Cardiac muscle cell (in vitro differentiated cells and primary cell): ENCODE results near the gene CTXN3. TPM values are rescaled to one million over a fixed set of nuclear protein-coding genes. Genes with fewer than 3 reads are reported as not detected.

Source experiments
- DNase-seq, 2 donors: peaks; one replicate each; pipeline versions ENCODE4 v3.0.0 to v3.0.0-alpha.2; 2010 to 2017; ENCODE audit warnings: low read depth in 1 of 2, low spot score in 1 of 2
- H3K27ac ChIP-seq: fragments of 200-600 bp; sonication (generic); 2 replicates; pipeline ENCODE4 v1.5.1; 2016
- H3K27me3 ChIP-seq: fragments of 200-600 bp; sonication (generic); 2 replicates; pipeline ENCODE4 v1.6.0; 2016; ENCODE audit warnings: control low read depth
- H3K36me3 ChIP-seq: fragments of 200-600 bp; sonication (generic); 2 replicates; pipeline ENCODE4 v1.5.1; 2016; ENCODE audit warnings: control low read depth
- H3K4me1 ChIP-seq: fragments of 200-600 bp; sonication (generic); 2 replicates; pipeline ENCODE4 v1.8.1; 2017; ENCODE audit warnings: low read depth, mild to moderate bottlenecking, mixed run types
- H3K4me3 ChIP-seq: fragments of 200-600 bp; sonication (generic); 2 replicates; pipeline ENCODE4 v1.5.1; 2016; ENCODE audit warnings: mild to moderate bottlenecking
- H3K9me3 ChIP-seq: fragments of 200-600 bp; sonication (generic); 2 replicates; pipeline ENCODE4 v1.5.1; 2017; ENCODE audit warnings: low read depth, mild to moderate bottlenecking, control low read depth
- polyA plus RNA-seq: library from polyadenylated mRNA; unstranded; fragments of >200 nt; fragmentation: Nextera tagmentation; extraction: Ambion mirVana; gene quantifications from 2 replicates; pipeline ENCODE4 v1.2.1, GENCODE V29; 2016
- total RNA-seq: library from RNA; depleted of rRNA; stranded (reverse); fragments of >200 nt; gene quantifications from 2 replicates; pipeline ENCODE4 v1.2.3, GENCODE V29; 2016
- TF ChIP-seq, protein P1 (sequence below): IDR thresholded peaks from 2 replicates; pipeline ENCODE4 v1.5.1; 2012; ENCODE audit warnings: low read depth, mild to moderate bottlenecking, low read length

Gene CTXN3
- total and polyA plus RNA-seq, 2 experiments from 2014 or later: not detected

DNA sequence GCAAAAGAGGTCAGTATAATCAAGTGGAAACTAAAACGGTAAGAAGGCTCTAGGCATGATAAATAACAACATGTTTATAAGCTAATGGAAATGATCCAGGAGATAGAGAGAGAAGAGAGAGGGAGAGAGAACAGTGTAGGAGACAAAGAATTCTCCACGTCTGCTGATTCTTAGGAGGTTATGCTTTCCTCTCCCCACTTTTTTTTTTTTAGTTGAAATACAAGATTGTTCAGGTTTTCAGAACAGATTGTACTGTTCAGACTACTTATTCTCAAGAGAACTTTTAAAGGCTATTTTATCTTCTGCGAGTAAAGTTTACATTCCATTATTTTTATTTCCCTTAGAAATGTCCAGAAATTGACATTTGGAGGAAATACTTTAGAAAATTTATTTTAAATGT is 58.3 kb downstream of the CTXN3 start:
- H3K9me3 ChIP-seq: no peaks in the 10 kb centered on the region
- no peak for DNase-seq

More for the DNA sequence above, 58.3 kb downstream of the CTXN3 start:
- H3K27ac ChIP-seq: no peak overlapping the region
- no peaks in the 10 kb centered on the region for H3K27me3 ChIP-seq
- H3K4me3 ChIP-seq: no peak overlapping the region
- no peaks in the 10 kb centered on the region for H3K36me3 ChIP-seq
- H3K4me1 ChIP-seq: no peaks in the 10 kb centered on the region
- TF ChIP-seq, protein P1, sequence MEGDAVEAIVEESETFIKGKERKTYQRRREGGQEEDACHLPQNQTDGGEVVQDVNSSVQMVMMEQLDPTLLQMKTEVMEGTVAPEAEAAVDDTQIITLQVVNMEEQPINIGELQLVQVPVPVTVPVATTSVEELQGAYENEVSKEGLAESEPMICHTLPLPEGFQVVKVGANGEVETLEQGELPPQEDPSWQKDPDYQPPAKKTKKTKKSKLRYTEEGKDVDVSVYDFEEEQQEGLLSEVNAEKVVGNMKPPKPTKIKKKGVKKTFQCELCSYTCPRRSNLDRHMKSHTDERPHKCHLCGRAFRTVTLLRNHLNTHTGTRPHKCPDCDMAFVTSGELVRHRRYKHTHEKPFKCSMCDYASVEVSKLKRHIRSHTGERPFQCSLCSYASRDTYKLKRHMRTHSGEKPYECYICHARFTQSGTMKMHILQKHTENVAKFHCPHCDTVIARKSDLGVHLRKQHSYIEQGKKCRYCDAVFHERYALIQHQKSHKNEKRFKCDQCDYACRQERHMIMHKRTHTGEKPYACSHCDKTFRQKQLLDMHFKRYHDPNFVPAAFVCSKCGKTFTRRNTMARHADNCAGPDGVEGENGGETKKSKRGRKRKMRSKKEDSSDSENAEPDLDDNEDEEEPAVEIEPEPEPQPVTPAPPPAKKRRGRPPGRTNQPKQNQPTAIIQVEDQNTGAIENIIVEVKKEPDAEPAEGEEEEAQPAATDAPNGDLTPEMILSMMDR: no peak

Other genes starting within 250 kb of the CTXN3 start
- 31.9 and 36.2 TPM in 2 replicates for gene PRRC1, start 131.4 kb upstream of the CTXN3 start, total RNA-seq
- gene PRRC1, start 131.4 kb upstream of the CTXN3 start, polyA plus RNA-seq: 32.6 and 33.9 TPM in 2 replicates
- not detected in 2 replicates for gene CCDC192, start 54.3 kb downstream of the CTXN3 start, total RNA-seq
- gene CCDC192, start 54.3 kb downstream of the CTXN3 start, polyA plus RNA-seq: 0.92 and 1.3 TPM in 2 replicates